Endothelial cell of umbilical vein (primary cell): ENCODE results near the gene BAZ1B. TPM values are rescaled to one million over a fixed set of nuclear protein-coding genes. Genes with fewer than 3 reads are reported as not detected.

Experiments used
- BruUV-seq: library from RNA; stranded (reverse); fragments of 400-500 nt; replicated peaks from 2 replicates; lab custom pipeline; 2021; lab: Mats Ljungman, UMichigan
- CTCF ChIA-PET: fragments of 300-600, 350-600 bp; sonication (Branson Sonifier 250); formaldehyde crosslinking; loops from one replicate; lab custom pipeline; 2021; ENCODE audit warnings: antibody characterized with exemption, inconsistent platforms; lab: Charles Lee
- POLR2A ChIA-PET: fragments of 300-600, 350-600 bp; sonication (Branson Sonifier 250); formaldehyde crosslinking; loops from one replicate; lab custom pipeline; 2021; ENCODE audit warnings: antibody characterized with exemption, inconsistent platforms; lab: Charles Lee
- DNase-seq: peaks from one replicate; pipeline ENCODE4 v3.0.0-alpha.2; 2011; ENCODE audit warnings: low read depth, low spot score
- FAIRE-seq: peaks from 2 replicates; lab custom pipeline; 2011; peaks lifted over from hg19 to GRCh38; lab: Jason Lieb, UNC
- H2AFZ ChIP-seq: 2 replicates; pipeline ENCODE4 v1.6.0; 2012; ENCODE audit warnings: low read depth, low read length, control low read depth, inconsistent platforms
- H3K27ac ChIP-seq: 2 replicates; pipeline ENCODE4 v1.5.1; 2011; ENCODE audit warnings: low read depth, mild to moderate bottlenecking, control low read depth, low read length, moderate library complexity; ENCODE audit not compliant: insufficient read depth
- H3K27me3 ChIP-seq, 2 experiments: 2 replicates each; pipeline versions ENCODE4 v1.6.0 to v1.6.1; 2011; ENCODE audit warnings: low read length in 2 of 2, mixed read lengths in 1 of 2; ENCODE audit not compliant: control insufficient read depth in 2 of 2, insufficient read depth in 2 of 2
- H3K36me3 ChIP-seq, 2 experiments: 2 replicates in 1 of 2; 3 replicates in 1 of 2; pipeline ENCODE4 v1.5.1; 2011; ENCODE audit warnings: low read length in 2 of 2, mild to moderate bottlenecking in 1 of 2, moderate library complexity in 1 of 2; ENCODE audit not compliant: control insufficient read depth in 2 of 2, insufficient read depth in 2 of 2; ENCODE audit errors: extremely low read depth in 1 of 2
- H3K4me1 ChIP-seq: 3 replicates; pipeline ENCODE4 v1.5.1; 2011; ENCODE audit warnings: mild to moderate bottlenecking, low read length; ENCODE audit not compliant: control insufficient read depth, insufficient read depth; ENCODE audit errors: extremely low read depth
- H3K4me2 ChIP-seq: 2 replicates; pipeline ENCODE4 v1.6.1; 2011; ENCODE audit warnings: low read length, control low read depth, mixed read lengths; ENCODE audit not compliant: insufficient read depth
- H3K4me3 ChIP-seq, 3 experiments: fragments of 200-600 bp in 1 of 3; sonication (generic), shearing (Covaris generic) in 1 of 3; replicated peaks in 1 of 3; 2 replicates each; pipeline ENCODE4 v1.5.1; 2011 to 2016; ENCODE audit warnings: control low read depth in 3 of 3, low read length in 3 of 3, mild to moderate bottlenecking in 2 of 3, inconsistent platforms in 1 of 3, low read depth in 1 of 3, moderate library complexity in 1 of 3; ENCODE audit not compliant: insufficient read depth in 1 of 3
- H3K79me2 ChIP-seq: 2 replicates; pipeline ENCODE4 v1.6.0; 2012; ENCODE audit warnings: low read length, inconsistent platforms; ENCODE audit not compliant: control insufficient read depth, insufficient read depth
- H3K9ac ChIP-seq: replicated peaks from 2 replicates; pipeline ENCODE3; 2011; ENCODE audit warnings: low read length, control low read depth; ENCODE audit not compliant: insufficient read depth; ENCODE audit errors: extremely low read depth
- H3K9me1 ChIP-seq: replicated peaks from 3 replicates; pipeline ENCODE4 v1.6.0; 2011; ENCODE audit warnings: mild to moderate bottlenecking, low read length; ENCODE audit not compliant: control insufficient read depth, insufficient read depth; ENCODE audit errors: extremely low read depth
- H3K9me3 ChIP-seq: replicated peaks from 2 replicates; pipeline ENCODE4 v1.5.1; 2012; ENCODE audit warnings: low read length, inconsistent platforms; ENCODE audit not compliant: control insufficient read depth, insufficient read depth
- H4K20me1 ChIP-seq: replicated peaks from 2 replicates; pipeline ENCODE3; 2011; ENCODE audit warnings: mild to moderate bottlenecking, low read length; ENCODE audit not compliant: control insufficient read depth, insufficient read depth; ENCODE audit errors: extremely low read depth
- EZH2 ChIP-seq: IDR thresholded peaks from 2 replicates; pipeline ENCODE4 v1.6.1; 2012; ENCODE audit warnings: borderline replicate concordance, low read depth, mild to moderate bottlenecking, moderate library complexity, low read length, inconsistent platforms; ENCODE audit not compliant: severe bottlenecking
- GATA2 ChIP-seq: IDR thresholded peaks from 2 replicates; pipeline ENCODE4 v1.7.0; 2011; ENCODE audit warnings: low read depth, mild to moderate bottlenecking, moderate library complexity, mixed read lengths, low read length; ENCODE audit not compliant: insufficient read length, insufficient read depth
- POLR2A ChIP-seq: IDR thresholded peaks from 2 replicates; pipeline ENCODE4 v1.6.1; 2012; ENCODE audit warnings: low read depth, mild to moderate bottlenecking, control low read depth, low read length
- POLR2AphosphoS5 ChIP-seq: IDR thresholded peaks from 2 replicates; pipeline ENCODE4 v1.6.1; 2012; ENCODE audit warnings: low read depth, mild to moderate bottlenecking, control low read depth, low read length, moderate library complexity; ENCODE audit not compliant: insufficient read depth
- dilution Hi-C: fragments of 300-500 bp; cut with MboI; formaldehyde crosslinking; loops from one replicate; pipeline ENCODE4 v1.15.0; 2019; ENCODE audit warnings: low sequenced_read_pairs; ENCODE audit not compliant: extremely low pct_ligation_motif_present
- intact Hi-C: fragments of 100-400 bp; cut with micrococcal nuclease; formaldehyde crosslinking; loops from one replicate; pipeline ENCODE4 v1.10.0; 2022
- polyA plus RNA-seq, 4 experiments: library from polyadenylated mRNA; depleted of rRNA in 3 of 4; stranded (reverse) in 3 of 4; unstranded in 1 of 4; fragments of >200 nt; gene quantifications; 2 replicates each; pipeline versions ENCODE4 v1.2.1 to v1.2.3, GENCODE V29; 2011 to 2012; ENCODE audit warnings: missing spikeins in 1 of 4
- total RNA-seq: library from RNA; stranded (reverse); gene quantifications from 2 replicates; pipeline ENCODE4 v1.2.3, GENCODE V29; 2021

Gene BAZ1B
- total and polyA plus RNA-seq, 2 donors (not counting 3 experiments of a cell fraction or from before 2014, with no cell fraction given), result 16.2 to 74.7 TPM

GRCh38 chr7:73557108-73557396, 35.0 kb upstream of the BAZ1B start:
- peak; percentile 85 for FAIRE-seq
- BruUV-seq, result no TSS peak

GRCh38 chr7:73556208-73557107, 34.4 kb upstream of the BAZ1B start:
- Histone ChIP-seq H3K9ac (peak overlapping the region; percentile 100), H3K27me3 (no peaks in the 10 kb centered on the region), H3K36me3 (no peaks in the 10 kb centered on the region), H3K9me1 (no peaks in the 10 kb centered on the region), H3K4me1 (peaks cover 18% of the 10 kb centered on the region), H3K4me3 (peak overlapping the region; percentile 69 to 90 (median 82)), H4K20me1 (peaks cover 2% of the 10 kb centered on the region), H3K27ac (peak overlapping the region; percentile 42), H3K9me3 (no peaks in the 10 kb centered on the region), H3K79me2 (peaks cover 46% of the 10 kb centered on the region), H2AFZ (peak overlapping the region; percentile 28), H3K4me2 (peak overlapping the region; percentile 88)
- TF ChIP-seq GATA2, result no peak
- TF ChIP-seq POLR2A, result peak; percentile 69
- intact Hi-C loops (loop anchor here (1.0 kb wide), 2 partner anchors 22 to 34 kb away; partner anchors contain the start of genes BAZ1B and TBL2), dilution Hi-C loops (no loop called here)
- FAIRE-seq (no peak), DNase-seq (no peak)
- ChIA-PET POLR2A (interaction anchor here (0.6 to 1.3 kb wide), 3 partner anchors 22 to 146 kb away, joined by 4 to 5 read pairs (median 5); partner anchors contain the start of genes BAZ1B and TBL2), CTCF (interaction anchor here (0.8 to 1.1 kb wide), 3 partner anchors 22 to 182 kb away, joined by 3 to 5 read pairs (median 3); partner anchors contain the start of genes ABHD11 and TBL2)
- TSS peak; percentile 46 for BruUV-seq

More at GRCh38 chr7:73557108-73557396, 35.0 kb upstream of the BAZ1B start:
- no peaks in the 10 kb centered on the region for H3K9me1 ChIP-seq
- H3K79me2 ChIP-seq, result peaks cover 45% of the 10 kb centered on the region
- no peak overlapping the region for H2AFZ ChIP-seq
- peak overlapping the region; percentile 88 for H3K4me2 ChIP-seq
- no peak for TF ChIP-seq EZH2
- TF ChIP-seq POLR2AphosphoS5, result peak; percentile 89
- no peaks in the 10 kb centered on the region for H3K36me3 ChIP-seq
- peaks cover 18% of the 10 kb centered on the region for H3K4me1 ChIP-seq
- intact Hi-C loops (loop anchor here (1.0 kb wide), 2 partner anchors 21 to 35 kb away; partner anchors contain the start of genes BAZ1B and TBL2), dilution Hi-C loops (no loop called here)
- POLR2A ChIA-PET, result interaction anchor here (0.6 to 1.3 kb wide), 3 partner anchors 21 to 146 kb away, joined by 4 to 5 read pairs (median 5); partner anchors contain the start of genes BAZ1B and TBL2
- H3K9me3 ChIP-seq, result no peaks in the 10 kb centered on the region
- no peaks in the 10 kb centered on the region for H3K27me3 ChIP-seq
- peak overlapping the region; percentile 99 for H3K27ac ChIP-seq
- H3K9ac ChIP-seq, result peak overlapping the region; percentile 100
- CTCF ChIA-PET, result interaction anchor here (0.8 to 1.1 kb wide), 3 partner anchors 21 to 182 kb away, joined by 3 to 5 read pairs (median 3); partner anchors contain the start of genes ABHD11 and TBL2
- H4K20me1 ChIP-seq, result peaks cover 2% of the 10 kb centered on the region
- peak; percentile 96 for DNase-seq
- peak overlapping the region; percentile 69 to 90 (median 82) for H3K4me3 ChIP-seq
